H9 (cell line): ENCODE results near the gene SLC26A9. TPM values are rescaled to one million over a fixed set of nuclear protein-coding genes. Genes with fewer than 3 reads are reported as not detected.

ENCODE experiments used
- DNase-seq: peaks from one replicate; pipeline ENCODE4 v3.0.0-alpha.2; 2017
- H2AFZ ChIP-seq: one replicate; pipeline ENCODE4 v1.6.1; 2013; ENCODE audit warnings: mild to moderate bottlenecking, low read length, control low read depth, moderate library complexity
- H2AK5ac ChIP-seq: 2 replicates; pipeline ENCODE4 v1.6.1; 2013; ENCODE audit warnings: low read length, control low read depth, mixed read lengths; ENCODE audit not compliant: insufficient read length
- H2BK120ac ChIP-seq: one replicate; pipeline ENCODE4 v1.6.1; 2013; ENCODE audit warnings: low read depth, mild to moderate bottlenecking, low read length, control low read depth, inconsistent platforms; ENCODE audit not compliant: poor library complexity, severe bottlenecking
- H2BK12ac ChIP-seq: 2 replicates; pipeline ENCODE4 v1.6.1; 2013; ENCODE audit warnings: low read length, control low read depth, mixed read lengths, low read depth; ENCODE audit not compliant: insufficient read length
- H2BK15ac ChIP-seq: 2 replicates; pipeline ENCODE4 v1.6.1; 2013; ENCODE audit warnings: low read depth, low read length, control low read depth
- H2BK20ac ChIP-seq: one replicate; pipeline ENCODE4 v1.6.1; 2013; ENCODE audit warnings: low read depth, mild to moderate bottlenecking, low read length, control low read depth, inconsistent platforms; ENCODE audit not compliant: poor library complexity, severe bottlenecking
- H2BK5ac ChIP-seq: 2 replicates; pipeline ENCODE4 v1.6.1; 2013; ENCODE audit warnings: low read length, control low read depth, mixed read lengths; ENCODE audit not compliant: insufficient read length
- H3K14ac ChIP-seq: 2 replicates; pipeline ENCODE4 v1.6.1; 2013; ENCODE audit warnings: low read length, control low read depth; ENCODE audit not compliant: insufficient read depth
- H3K18ac ChIP-seq: 2 replicates; pipeline ENCODE4 v1.6.1; 2013; ENCODE audit warnings: low read depth, mild to moderate bottlenecking, mixed read lengths, low read length, control low read depth; ENCODE audit not compliant: insufficient read length
- H3K23ac ChIP-seq: 2 replicates; pipeline ENCODE4 v1.6.1; 2013; ENCODE audit warnings: low read length, control low read depth, mixed read lengths, low read depth; ENCODE audit not compliant: insufficient read length
- H3K23me2 ChIP-seq: 2 replicates; pipeline ENCODE4 v1.6.1; 2013; ENCODE audit warnings: low read depth, mild to moderate bottlenecking, mixed read lengths, low read length, control low read depth; ENCODE audit not compliant: insufficient read length, poor library complexity, severe bottlenecking
- H3K27ac ChIP-seq: 2 replicates; pipeline ENCODE4 v1.5.1; 2013; ENCODE audit warnings: low read length, control low read depth, mixed read lengths, low read depth; ENCODE audit not compliant: insufficient read length
- H3K27me3 ChIP-seq: 2 replicates; pipeline ENCODE4 v1.6.1; 2013; ENCODE audit warnings: low read length, control low read depth, inconsistent platforms; ENCODE audit not compliant: insufficient read depth
- H3K4ac ChIP-seq: 2 replicates; pipeline ENCODE4 v1.6.1; 2013; ENCODE audit warnings: low read depth, mild to moderate bottlenecking, control low read depth, inconsistent platforms, low read length, moderate library complexity
- H3K4me1 ChIP-seq: 2 replicates; pipeline ENCODE4 v1.6.1; 2013; ENCODE audit warnings: low read length, control low read depth, inconsistent platforms; ENCODE audit not compliant: insufficient read depth
- H3K4me2 ChIP-seq: 2 replicates; pipeline ENCODE4 v1.6.1; 2013; ENCODE audit warnings: low read length, control low read depth, mixed read lengths; ENCODE audit not compliant: insufficient read length, insufficient read depth
- H3K56ac ChIP-seq: 2 replicates; pipeline ENCODE4 v1.6.1; 2013; ENCODE audit warnings: low read depth, mild to moderate bottlenecking, mixed read lengths, low read length, control low read depth; ENCODE audit not compliant: insufficient read length
- H3K79me1 ChIP-seq: 2 replicates; pipeline ENCODE4 v1.6.1; 2013; ENCODE audit warnings: low read depth, mild to moderate bottlenecking, moderate library complexity, low read length, control low read depth, inconsistent platforms; ENCODE audit not compliant: insufficient read depth, poor library complexity, severe bottlenecking
- H3K79me2 ChIP-seq: 2 replicates; pipeline ENCODE4 v1.6.1; 2013; ENCODE audit warnings: low read length, control low read depth, inconsistent platforms; ENCODE audit not compliant: insufficient read depth
- H3K9ac ChIP-seq: 2 replicates; pipeline ENCODE4 v1.6.1; 2013; ENCODE audit warnings: low read length, control low read depth, mixed read lengths; ENCODE audit not compliant: insufficient read length; ENCODE audit errors: extremely low read depth
- H3K9me3 ChIP-seq: one replicate; pipeline ENCODE4 v1.6.1; 2013; ENCODE audit warnings: low read depth, low read length, inconsistent platforms; ENCODE audit not compliant: control insufficient read depth
- H3T11ph ChIP-seq: one replicate; pipeline ENCODE4 v1.6.1; 2013; ENCODE audit warnings: mild to moderate bottlenecking, low read length, control low read depth, inconsistent platforms
- H4K20me1 ChIP-seq: one replicate; pipeline ENCODE4 v1.6.1; 2013; ENCODE audit not compliant: control insufficient read depth, insufficient read length, insufficient read depth
- H4K5ac ChIP-seq: 2 replicates; pipeline ENCODE4 v1.6.1; 2013; ENCODE audit warnings: low read depth, mild to moderate bottlenecking, mixed read lengths, low read length, control low read depth; ENCODE audit not compliant: insufficient read length
- H4K8ac ChIP-seq: replicated peaks from 2 replicates; pipeline ENCODE4 v1.6.1; 2013; ENCODE audit warnings: low read length, control low read depth, mixed read lengths, low read depth; ENCODE audit not compliant: insufficient read length
- H4K91ac ChIP-seq: 2 replicates; pipeline ENCODE4 v1.6.1; 2013; ENCODE audit warnings: low read depth, mild to moderate bottlenecking, moderate library complexity, mixed read lengths, low read length, control low read depth; ENCODE audit not compliant: insufficient read length
- H3K27ac Mint-ChIP-seq, 3 experiments: 2 replicates in 2 of 3; 3 replicates in 1 of 3; pipeline ENCODE4 v1.8.0; 2020 to 2021; ENCODE audit warnings: mixed read lengths in 3 of 3, mild to moderate bottlenecking in 1 of 3, moderate library complexity in 1 of 3
- H3K27me3 Mint-ChIP-seq: 2 replicates; pipeline ENCODE4 v1.8.0; 2021; ENCODE audit warnings: low read depth, mild to moderate bottlenecking, moderate library complexity, mixed read lengths
- H3K36me3 Mint-ChIP-seq, 3 experiments: 2 replicates in 2 of 3; 3 replicates in 1 of 3; pipeline ENCODE4 v1.8.0; 2020 to 2021; ENCODE audit warnings: low read depth in 3 of 3, mixed read lengths in 3 of 3; ENCODE audit not compliant: insufficient read depth in 1 of 3
- H3K4me1 Mint-ChIP-seq, 2 experiments: 2 replicates each; pipeline ENCODE4 v1.8.0; 2020; ENCODE audit warnings: mixed read lengths in 2 of 2
- H3K4me3 Mint-ChIP-seq, 2 experiments: 2 replicates in 1 of 2; 3 replicates in 1 of 2; pipeline ENCODE4 v1.8.0; 2020 to 2021; ENCODE audit warnings: mild to moderate bottlenecking in 2 of 2, mixed read lengths in 2 of 2, moderate library complexity in 1 of 2
- H3K9me3 Mint-ChIP-seq, 2 experiments: 2 replicates in 1 of 2; 3 replicates in 1 of 2; pipeline ENCODE4 v1.8.0; 2020; ENCODE audit warnings: mild to moderate bottlenecking in 2 of 2, mixed read lengths in 2 of 2, moderate library complexity in 1 of 2
- CTCF ChIP-seq: fragments of 200-600 bp; sonication (generic); conservative IDR thresholded peaks from 3 replicates; pipeline ENCODE4 v1.8.0; 2021; ENCODE audit warnings: antibody characterized with exemption, mild to moderate bottlenecking
- WGBS: extraction: QIAGEN DNeasy Blood & Tissue Kit; methylation state at CpG from one replicate; pipeline ENCODE4 v1.1.7; 2013; ENCODE audit warnings: missing lambda C conversion rate, low lambda C conversion rate, mixed read lengths; ENCODE audit not compliant: insufficient read length; ENCODE audit errors: extremely low coverage; 5-methylcytosine and 5-hydroxymethylcytosine counted together
- total RNA-seq: library from RNA; stranded (reverse); gene quantifications from 2 replicates; pipeline ENCODE4 v1.2.1, GENCODE V29; 2021

The SLC26A9 gene
- total RNA-seq, 1 experiment from 2014 or later: not detected

DNA sequence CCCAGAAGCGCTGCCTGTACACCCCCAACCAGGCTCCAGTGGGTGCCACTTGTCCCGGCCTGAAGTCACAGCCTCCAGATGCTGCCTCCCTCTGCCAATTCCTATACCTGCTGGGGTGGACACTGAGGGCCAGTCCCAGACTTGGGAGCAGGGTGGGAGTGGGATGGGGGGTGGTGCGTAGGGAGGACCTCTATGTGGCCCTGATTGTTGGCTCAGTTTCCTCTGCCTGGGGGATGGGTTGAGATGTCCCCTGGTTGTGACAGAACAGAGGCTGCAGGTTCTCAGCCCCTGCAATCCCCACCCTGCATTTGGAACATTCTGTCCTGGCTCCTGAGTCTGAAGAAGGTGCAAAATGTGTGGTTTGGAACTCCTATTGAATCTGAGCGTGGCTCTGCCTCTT, 32.8 kb upstream of the SLC26A9 start:
- no peak overlapping the region for H2BK20ac ChIP-seq
- no peak overlapping the region for H4K91ac ChIP-seq
- no peaks in the 10 kb centered on the region for H3K79me1 ChIP-seq
- WGBS: no CpG with 5 or more reads among the region's 4 CpGs
- H3K23me2 ChIP-seq: no peaks in the 10 kb centered on the region
- no peak overlapping the region for H2AK5ac ChIP-seq
- no peak overlapping the region for H3K4ac ChIP-seq
- no peak for TF ChIP-seq CTCF
- Mint-ChIP-seq H3K27ac (no peak overlapping the region; a peak in 1 of 7 replicates), H3K4me1 (peaks cover 0 to 8% of the 10 kb centered on the region in 2 experiments; a peak in 2 of 4 replicates), H3K4me3 (no peak overlapping the region), H3K27me3 (no peaks in the 10 kb centered on the region), H3K36me3 (peaks cover 0 to 1% (median 0%) of the 10 kb centered on the region in 3 experiments; a peak in 3 of 7 replicates), H3K9me3 (peaks cover 4 to 16% of the 10 kb centered on the region in 2 experiments; a peak in 3 of 5 replicates)
- no peak overlapping the region for H2BK120ac ChIP-seq
- H2BK15ac ChIP-seq: no peak overlapping the region
- no peak overlapping the region for H2BK5ac ChIP-seq
- H3K14ac ChIP-seq: no peak overlapping the region
- no peak for DNase-seq
- H3K9me3 ChIP-seq: no peaks in the 10 kb centered on the region
- no peak overlapping the region for H3T11ph ChIP-seq
- no peak overlapping the region for H3K56ac ChIP-seq
- H3K27me3 ChIP-seq: no peaks in the 10 kb centered on the region
- H3K23ac ChIP-seq: no peak overlapping the region
- no peak overlapping the region for H3K9ac ChIP-seq
- no peaks in the 10 kb centered on the region for H3K4me1 ChIP-seq
- no peak overlapping the region for H4K8ac ChIP-seq
- H2BK12ac ChIP-seq: no peak overlapping the region
- no peak overlapping the region for H3K18ac ChIP-seq
- peaks cover 3% of the 10 kb centered on the region for H4K20me1 ChIP-seq
- no peak overlapping the region for H3K27ac ChIP-seq
- H3K79me2 ChIP-seq: no peaks in the 10 kb centered on the region
- no peak overlapping the region for H2AFZ ChIP-seq
- H4K5ac ChIP-seq: no peak overlapping the region
- H3K4me2 ChIP-seq: no peak overlapping the region
